ENCODE measurements around the gene TMEM132A. TPM values are rescaled to one million over a fixed set of nuclear protein-coding genes. Genes with fewer than 3 reads are reported as not detected.
"Not testable (repeated sequence)": the region's sequence is repeated elsewhere in the genome, so short reads cannot be mapped to it uniquely, and the experiment has no call there.

The TMEM132A gene
- polyA plus RNA-seq, 4 donors, result 41.3 to 109 (median 88.1) TPM

DNA sequence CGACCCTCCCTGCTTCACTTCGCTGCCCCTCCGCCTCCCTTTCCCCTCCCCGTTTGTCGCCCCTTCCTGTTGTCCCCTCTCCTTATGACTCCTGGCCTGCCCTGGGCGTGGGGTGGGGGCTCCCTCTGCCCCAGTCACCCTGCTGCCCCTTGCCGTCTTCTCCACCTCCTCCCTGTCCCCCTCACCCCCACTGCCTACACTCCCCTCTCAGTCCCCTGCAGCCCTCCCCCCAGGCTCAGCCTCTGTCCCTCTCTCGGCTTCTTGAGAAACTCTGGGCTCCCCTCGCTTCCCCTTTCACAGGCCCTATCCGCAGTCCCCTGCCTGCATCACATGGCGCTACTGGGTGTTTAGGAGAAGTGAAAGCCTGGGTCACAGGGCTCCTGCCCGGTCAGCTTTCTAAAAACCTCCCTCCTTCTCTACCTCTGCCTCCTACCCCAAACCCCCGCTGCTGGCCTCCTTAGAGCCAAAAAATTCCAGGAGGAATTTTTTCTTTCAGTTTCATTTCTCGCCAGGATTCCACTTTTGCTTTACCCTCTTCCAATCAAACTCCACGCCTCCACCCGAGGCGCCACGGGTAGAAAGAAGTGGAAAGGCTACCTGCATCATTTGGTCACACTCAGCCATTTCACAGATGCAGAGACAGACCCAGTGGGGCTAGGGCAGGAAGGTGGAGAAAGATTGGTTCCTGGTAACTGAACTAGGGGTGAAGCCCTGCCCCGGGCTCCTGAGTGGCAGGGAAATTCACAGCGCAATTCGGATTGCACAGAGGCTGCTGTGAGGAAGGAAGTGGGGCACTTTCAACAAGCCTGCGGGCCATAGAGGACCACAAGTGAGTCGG lies 27.9 kb downstream of the TMEM132A start, which contains the start of gene SLC15A3:
SLC15A3 (minus strand) TSS at position 273 of the 838 bp plus-strand sequence. CDS start 625 bp downstream, outside the sequence.
- DNase-seq (ENCODE audit: low read depth in 4 of 4, low spot score in 2 of 4), result peak in 2 of 4 donors; percentile 27 to 41

DNA sequence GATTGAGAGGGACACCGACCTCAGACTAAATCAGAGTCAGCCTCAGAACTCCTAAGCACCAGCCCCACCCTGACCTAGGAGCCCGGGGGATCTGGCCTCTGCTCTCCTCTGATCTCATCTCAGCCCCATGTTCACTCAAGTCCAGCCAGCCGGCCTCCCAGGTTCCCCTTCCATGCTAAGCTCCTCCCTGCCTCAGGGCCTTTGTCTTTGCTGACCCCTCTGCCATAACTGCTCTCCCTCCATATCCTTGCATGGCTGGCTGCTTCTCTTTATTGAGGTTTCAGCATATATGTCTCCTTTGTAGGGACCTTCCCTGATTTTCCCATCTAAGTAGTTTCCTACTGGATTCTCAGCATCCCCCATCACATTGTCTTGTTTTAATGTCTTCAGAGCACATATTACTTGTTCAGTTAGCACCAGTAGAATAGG lies 28.5 kb downstream of the TMEM132A start:
- no peak for DNase-seq (ENCODE audit: low read depth in 4 of 4, low spot score in 2 of 4)

DNA sequence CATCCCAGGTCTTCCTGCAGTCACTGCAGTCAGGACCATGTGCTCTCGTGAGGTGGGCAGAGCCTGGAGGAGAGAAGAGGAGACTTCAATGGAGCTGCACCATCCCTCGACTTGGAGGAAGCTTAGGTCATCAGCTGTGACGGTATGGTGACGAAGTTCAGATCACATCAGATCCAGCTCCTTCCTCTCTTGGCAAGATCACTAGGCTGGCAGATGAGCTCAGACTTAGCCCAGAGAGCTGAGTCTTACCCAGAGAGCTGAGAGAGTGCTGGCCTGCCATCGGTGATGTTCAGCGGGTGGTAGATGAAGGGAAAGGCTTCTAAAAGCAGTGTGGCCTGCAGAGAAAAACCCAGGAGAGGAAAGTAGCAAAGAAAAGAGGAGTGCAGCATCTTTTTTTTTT lies 29.5 kb downstream of the TMEM132A start:
- DNase-seq (ENCODE audit: low read depth in 4 of 4, low spot score in 2 of 4), result no peak

DNA sequence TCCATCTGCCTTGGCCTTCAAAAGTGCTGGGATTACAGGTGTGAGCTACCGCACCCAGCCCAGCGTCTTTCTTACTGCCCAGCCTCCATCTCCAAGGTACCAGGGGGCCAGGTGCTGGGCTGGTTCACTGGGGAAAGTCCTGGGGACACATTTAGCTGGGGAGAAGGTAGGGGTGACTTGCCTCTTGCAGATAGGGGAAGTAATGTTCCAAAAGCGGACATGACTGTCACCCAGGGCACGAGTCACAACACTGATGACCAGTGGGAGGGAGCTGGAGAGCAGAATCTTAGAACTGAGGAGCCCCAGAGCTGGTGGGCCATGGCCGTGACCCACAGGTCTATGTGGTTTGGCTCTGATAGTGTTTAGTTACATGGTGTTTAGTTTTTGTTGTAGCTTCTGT lies 30.2 kb downstream of the TMEM132A start:
- DNase-seq (ENCODE audit: low read depth in 4 of 4, low spot score in 2 of 4), result no peak

DNA sequence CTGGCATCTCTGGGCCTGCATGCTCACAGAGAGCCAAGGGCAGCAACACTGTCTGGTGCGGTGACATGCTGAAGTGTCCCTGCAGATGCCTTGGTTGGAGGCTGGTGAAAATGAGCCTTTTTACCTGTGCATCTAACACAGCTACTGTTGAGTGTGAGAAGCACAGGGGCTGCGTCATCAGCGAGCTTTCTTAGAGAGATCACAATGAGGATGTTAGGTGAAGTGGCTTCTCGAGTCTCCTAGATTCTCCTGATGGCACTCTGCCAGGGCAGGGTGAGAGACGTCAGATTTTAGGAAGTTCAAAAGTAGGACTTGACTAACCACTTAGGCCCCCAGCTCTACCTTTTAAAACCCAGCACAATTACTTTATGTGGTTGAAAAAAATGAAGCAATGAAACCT lies 31.3 kb downstream of the TMEM132A start:
- no peak for DNase-seq (ENCODE audit: low read depth in 4 of 4, low spot score in 2 of 4)

DNA sequence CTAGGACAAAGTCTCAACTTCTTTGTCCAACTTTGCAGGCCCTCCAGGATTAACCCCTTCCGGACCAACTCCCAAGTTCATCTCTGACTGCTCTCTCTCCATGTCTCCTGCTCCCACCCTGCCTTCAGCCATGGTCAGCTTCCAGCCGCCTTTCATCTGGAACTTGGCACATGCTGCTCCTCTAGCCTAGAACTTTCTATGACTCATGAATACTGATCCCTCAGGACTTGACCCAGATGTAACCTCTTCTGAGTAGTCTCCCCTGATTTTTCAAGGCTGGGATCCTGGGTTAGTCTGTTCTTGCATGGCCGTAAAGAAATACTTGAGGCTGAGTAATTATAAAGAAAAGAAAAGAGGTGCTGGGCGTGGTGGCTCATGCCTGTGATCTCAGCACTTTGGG lies 32.9 kb downstream of the TMEM132A start:
- no peak for DNase-seq (ENCODE audit: low read depth in 4 of 4, low spot score in 2 of 4)

DNA sequence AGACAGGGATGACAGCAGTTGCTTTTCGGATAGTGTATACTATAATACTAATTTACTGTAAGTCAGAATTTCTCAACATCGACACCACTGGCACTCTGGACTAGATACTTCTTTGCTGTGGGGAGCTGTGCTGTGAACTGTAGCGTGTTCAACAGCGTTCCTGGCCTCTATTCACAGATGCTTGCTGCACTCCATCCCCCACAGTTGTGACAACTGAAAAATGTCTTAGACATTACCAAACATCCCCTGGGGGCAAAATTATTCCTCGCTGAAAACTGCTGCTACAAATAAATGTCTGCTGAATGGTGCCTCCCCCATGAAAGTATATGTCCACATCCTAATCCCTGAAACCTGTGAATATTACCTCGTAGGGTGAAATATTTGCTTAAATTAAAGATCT lies 35.2 kb downstream of the TMEM132A start:
- no peak for DNase-seq (ENCODE audit: low read depth in 4 of 4, low spot score in 2 of 4)

DNA sequence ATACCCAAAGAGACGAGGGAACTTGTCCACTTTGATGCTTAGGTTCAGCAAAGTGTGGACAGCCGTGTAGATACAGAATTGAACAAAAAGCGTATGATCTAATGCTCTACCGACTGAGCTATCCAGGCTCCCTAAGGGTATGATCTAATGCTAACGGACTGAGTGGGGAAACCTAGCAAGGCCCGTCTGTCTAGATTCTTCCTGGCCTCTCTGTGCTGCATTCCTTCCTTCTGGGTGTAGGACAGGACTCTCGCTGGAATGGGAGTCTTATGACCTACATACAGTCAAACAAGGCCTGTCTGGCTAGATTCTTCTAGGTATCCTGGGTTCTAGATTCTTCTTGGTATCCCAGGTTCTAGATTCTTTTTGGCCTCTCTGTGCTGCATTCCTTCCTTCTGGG lies 36.1 kb downstream of the TMEM132A start:
- DNase-seq (ENCODE audit: low read depth in 4 of 4, low spot score in 2 of 4), result no peak

DNA sequence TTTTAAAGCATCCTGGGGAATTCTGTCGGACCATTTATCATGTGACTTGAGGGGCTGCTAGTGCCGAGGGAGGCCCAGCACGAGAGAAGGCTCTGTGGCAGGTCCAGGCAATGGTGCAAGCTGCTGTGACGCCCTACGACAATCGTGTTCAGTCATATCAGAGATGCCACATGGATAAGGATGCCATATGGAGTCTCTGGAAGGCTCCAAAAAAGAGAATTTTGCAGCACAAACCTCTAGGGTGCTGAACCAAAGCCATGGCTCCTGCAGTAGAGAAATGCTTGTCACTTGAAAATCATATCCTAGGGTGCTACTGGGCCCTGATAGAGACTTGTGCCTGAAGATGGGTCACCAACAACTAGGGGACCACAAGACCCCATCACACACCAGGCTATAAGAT lies 40.5 kb downstream of the TMEM132A start:
- no peak for DNase-seq (ENCODE audit: low read depth in 4 of 4, low spot score in 2 of 4)

DNA sequence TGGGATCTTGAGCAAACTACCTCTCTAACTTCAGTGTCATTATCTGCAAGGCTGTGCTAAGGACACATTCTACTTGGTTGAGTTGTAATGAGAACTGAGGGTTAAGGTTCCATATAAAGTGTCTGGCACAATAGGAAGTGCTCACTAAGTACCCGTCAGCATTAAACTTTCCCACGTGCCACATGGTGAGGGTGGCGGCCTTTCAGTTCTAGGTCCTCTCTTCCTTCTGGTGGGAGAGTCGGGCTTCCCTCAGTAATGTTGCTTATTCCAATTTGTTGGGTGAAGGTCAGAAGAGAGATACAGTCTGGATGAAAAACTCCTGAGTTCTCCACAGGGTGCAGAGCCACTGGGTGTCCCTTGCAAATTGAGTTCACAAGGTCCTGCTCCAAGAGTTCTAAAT lies 42.6 kb downstream of the TMEM132A start:
- no peak for DNase-seq (ENCODE audit: low read depth in 4 of 4, low spot score in 2 of 4)

DNA sequence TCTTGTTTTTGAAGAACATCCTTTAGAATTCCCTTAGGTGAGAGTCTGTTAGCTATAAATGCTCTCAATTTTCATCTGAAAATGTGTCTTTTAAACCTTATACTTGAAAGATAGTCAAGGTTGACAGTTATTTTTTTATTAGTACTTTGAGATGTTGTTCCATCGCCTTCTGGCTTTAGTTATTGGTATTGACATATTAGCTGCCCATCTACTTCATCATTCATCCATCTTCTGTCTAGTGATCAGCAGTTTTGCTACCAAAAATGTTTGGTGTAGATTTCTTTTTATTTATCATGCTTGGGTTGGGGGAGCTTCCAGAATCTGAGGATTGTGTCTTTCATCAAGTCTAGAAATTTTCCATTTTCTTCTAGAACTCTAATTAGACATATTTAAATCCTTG lies 44.0 kb downstream of the TMEM132A start:
- no peak for DNase-seq (ENCODE audit: low read depth in 4 of 4, low spot score in 2 of 4)

DNA sequence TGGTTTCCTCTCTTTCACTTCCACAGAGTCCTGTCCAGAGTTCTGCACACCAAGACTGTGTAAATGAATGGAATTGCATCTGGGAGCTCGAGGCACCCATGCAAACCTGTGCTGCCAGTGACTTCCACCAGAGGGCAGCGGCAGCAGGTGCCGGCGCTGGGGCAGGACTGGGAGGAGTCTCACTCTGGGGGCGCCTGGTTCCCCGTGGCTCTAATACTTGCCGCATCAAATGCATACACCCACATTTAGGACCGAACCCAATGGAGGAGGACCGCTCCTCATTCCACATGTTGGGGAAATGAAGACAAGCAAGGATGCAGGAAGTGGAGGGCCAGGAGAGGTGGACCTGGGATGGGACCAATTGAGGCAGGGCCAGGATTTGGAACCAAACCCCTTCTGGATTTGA lies 46.1 kb downstream of the TMEM132A start:
- DNase-seq (ENCODE audit: low read depth in 4 of 4, low spot score in 2 of 4), result no peak

DNA sequence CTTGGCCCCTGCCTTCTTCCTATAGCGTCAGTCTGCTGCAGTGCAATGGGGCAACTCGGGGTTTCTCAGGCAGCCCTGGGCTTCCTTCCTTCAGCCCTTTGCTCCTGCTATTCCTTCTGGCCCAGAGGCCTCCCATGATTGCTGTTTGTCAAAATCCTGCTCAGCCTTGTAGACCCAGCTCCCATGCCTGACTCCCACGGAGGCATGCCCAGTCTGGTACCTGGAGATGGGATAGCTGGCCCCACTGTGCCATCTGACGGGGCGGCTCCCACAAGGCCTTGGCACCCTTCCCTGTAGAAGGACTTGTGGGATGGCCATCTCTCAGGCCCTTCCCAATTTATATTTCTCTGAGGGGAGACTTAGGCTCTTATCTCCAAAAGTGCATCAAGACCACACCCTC lies 46.6 kb downstream of the TMEM132A start:
- DNase-seq (ENCODE audit: low read depth in 4 of 4, low spot score in 2 of 4), result no peak

DNA sequence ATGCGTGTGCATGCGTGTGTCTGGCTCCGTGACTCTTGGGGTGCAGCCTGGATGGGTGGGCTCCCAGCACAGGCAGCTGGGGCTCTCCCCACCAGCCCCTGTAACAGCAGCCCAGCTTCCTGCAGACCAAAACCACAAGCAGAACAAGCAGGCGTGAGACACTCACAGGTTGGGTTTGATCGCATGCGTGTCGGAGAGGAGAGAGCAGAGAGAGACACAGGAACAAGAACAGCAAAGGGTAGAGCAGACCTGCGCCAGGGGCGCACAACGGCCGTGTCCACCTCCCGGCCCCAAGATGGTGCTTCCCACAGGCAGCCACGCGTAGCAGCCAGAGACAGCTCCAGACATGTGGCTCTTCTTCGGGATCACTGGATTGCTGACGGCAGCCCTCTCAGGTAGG lies 47.3 kb downstream of the TMEM132A start, which contains the start of gene CD6:
CD6 (plus strand) TSS at position 161 of the 400 bp plus-strand sequence; CDS start at position 347, 186 bp downstream.
- DNase-seq (ENCODE audit: low read depth in 4 of 4, low spot score in 2 of 4), result no peak

DNA sequence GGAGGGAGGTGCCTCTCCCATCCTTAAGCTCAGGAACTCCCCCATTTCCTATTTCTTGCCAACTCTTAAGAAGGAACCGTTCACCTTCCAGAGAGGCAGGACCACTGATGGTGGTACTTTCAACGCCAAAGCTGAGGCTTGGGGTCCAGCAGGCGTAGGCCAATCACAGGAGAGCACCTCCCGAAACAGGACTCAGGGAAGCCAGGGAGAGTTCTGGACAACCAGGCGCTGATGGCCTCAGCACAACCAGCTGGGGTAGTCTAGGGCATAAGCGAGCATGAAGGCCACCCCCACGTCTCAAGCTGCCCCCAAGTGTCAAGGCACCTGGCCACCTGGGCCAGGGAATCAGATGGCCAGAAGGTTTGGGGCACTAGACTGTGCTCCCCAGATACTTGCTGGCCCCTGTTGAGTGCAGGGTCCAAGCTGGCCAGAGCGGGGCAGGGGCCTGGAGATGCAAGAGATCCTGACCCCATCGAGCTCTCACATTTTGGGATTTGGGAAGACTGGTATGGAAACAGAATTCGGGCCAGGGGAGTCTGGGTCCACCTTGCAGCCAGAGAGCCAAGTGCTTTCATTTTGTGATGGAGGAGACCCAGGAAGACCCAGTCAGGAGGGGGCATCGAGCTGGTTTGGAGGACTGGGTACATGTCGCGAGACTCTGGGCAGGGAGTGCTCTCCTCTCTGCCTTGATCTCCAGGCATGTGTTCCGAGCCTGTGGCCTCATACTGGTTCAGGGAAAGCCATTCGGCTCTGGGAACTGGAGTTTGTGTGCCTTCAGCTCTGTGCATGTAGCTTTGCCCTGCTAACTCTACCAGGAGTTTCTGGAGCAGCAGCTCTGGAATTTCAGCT lies 48.1 kb downstream of the TMEM132A start:
- no peak for DNase-seq (ENCODE audit: low read depth in 4 of 4, low spot score in 2 of 4)

DNA sequence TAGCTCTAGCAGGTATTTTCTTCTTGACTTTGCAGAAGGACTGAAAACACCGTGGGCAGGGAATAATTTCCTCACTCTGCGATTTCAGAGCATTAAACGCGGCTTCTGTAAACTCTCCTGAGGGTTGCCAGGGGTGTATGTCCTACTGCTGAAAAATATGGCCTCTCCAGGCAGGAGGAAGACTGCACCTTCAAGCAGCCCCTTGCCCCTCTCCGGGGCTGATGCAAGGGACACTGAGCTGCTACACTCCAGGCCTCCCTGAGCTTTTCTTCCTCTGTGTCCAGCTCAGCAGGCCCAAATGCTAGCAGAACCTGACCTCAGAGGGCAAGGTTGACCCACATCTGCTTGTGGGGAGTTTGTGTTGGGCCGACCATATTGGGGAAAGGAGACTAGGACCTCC lies 49.4 kb downstream of the TMEM132A start:
- DNase-seq (ENCODE audit: low read depth in 4 of 4, low spot score in 2 of 4), result no peak

DNA sequence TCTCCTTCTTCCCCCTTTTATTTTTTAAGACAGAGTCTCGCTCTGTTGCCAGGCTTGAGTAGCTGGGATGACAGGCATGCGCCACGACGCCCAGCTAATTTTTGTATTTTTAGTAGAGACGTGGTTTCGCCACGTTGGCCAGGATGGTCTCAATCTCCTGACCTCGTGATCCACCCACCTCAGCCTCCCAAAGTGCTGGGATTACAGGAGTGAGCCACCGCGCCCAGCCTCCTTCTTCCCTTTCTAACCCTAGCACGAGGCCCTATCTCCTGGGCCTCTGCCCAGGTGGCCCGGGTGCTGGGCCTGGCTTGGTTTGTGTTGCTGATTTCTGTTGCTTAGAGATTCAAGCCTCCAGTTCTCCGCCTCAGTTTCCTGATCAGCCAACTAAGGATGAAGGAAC lies 50.1 kb downstream of the TMEM132A start:
- not testable (repeated sequence) for DNase-seq (ENCODE audit: low read depth in 4 of 4, low spot score in 2 of 4)

DNA sequence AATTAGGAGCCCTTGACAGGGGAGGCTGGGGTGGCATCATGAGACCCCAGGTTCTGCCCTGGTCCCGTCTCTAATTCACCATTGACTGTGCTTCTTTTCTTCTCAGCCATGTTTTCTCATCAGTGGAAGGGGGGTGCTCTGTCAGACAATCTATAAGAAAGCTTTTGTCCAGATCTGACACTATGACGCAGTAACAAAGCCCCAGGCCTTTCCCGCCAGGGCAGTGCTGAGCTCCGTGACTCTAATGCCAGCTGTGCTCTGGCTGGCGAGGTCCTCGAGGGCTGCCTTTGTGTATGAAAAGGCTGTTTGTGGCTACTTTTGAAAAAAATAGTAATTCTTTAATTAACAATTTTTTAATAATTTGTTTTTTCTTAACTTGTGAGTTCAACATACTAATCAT lies 50.5 kb downstream of the TMEM132A start:
- no peak for DNase-seq (ENCODE audit: low read depth in 4 of 4, low spot score in 2 of 4)

DNA sequence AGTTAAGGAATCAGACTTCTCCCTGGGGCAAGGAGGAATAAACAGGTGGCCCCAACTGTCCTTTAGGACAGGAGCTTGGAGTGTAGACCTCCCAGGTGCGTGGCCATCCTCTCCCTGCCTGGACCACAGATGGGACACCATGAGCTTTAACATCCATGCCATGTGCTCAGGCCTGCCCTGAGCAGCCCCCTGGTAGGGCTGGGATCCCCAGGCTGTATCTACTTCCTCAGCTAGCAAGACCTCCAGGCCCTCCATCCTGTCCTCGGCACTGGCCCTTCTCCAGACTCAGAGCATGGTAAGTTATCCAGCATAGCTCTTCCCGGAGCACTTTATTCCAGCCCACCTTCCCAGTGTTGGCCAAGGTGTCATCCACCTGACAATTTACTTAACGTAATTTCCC lies 53.0 kb downstream of the TMEM132A start:
- DNase-seq (ENCODE audit: low read depth in 4 of 4, low spot score in 2 of 4), result no peak

DNA sequence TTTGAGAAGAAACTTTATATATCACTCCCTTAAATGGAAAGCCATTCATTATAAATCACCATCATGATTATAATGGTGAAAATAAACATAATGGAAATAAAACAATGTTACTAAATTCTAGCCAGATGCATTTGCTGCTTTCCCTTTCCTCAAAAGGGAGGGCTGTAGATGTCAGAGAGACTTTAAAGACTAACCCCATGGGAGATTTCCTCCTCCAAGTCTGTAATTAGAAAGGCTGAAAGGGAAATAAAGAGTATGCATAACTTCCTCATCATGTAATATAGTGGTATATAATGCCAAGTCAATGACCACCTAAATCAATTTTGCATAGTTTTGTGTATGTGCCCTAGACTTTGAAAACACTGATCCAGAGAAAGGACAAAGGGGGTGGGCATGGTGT lies 53.6 kb downstream of the TMEM132A start:
- DNase-seq (ENCODE audit: low read depth in 4 of 4, low spot score in 2 of 4), result no peak

DNA sequence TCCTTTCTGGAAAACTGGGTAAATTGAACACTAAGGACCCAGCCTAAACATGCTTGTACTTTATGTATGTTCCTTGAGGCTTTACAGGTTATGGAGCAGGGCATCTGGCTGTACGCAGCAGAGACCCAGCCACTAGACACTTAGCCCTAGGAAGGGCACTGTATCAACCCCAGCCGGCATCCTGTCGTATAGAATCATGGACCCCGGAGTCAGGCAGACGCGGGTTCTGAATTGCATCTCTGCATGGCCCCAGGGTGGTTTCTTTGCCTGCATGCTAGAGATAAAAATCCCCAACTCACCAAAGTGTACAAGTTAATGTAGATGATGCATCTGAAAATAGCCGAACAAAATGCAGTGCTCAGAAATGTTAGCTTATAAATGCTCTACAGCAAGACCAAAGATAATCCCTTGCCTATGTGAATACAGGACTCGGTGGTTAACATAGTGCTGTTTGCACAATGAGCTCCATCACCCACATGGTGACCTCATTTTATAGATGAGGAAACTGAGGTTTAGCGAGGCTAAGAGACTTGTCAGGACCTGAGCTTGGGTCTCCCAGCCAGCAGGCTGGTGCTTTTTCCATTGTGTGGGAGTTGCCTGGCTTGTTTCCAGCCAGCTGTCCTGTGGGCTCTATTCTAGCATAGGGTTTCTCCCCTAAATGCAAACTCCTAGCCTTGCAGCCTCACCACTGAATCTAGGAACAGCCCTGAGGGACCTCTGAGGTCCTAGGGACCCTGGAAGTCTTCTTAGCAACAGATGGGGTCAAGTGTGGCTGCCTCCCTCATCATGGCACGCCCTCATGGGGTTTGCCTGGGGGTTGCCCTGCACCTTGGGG lies 54.5 kb downstream of the TMEM132A start:
- no peak for DNase-seq (ENCODE audit: low read depth in 4 of 4, low spot score in 2 of 4)
